ENCODE data around the gene GOLPH3.

DNA sequence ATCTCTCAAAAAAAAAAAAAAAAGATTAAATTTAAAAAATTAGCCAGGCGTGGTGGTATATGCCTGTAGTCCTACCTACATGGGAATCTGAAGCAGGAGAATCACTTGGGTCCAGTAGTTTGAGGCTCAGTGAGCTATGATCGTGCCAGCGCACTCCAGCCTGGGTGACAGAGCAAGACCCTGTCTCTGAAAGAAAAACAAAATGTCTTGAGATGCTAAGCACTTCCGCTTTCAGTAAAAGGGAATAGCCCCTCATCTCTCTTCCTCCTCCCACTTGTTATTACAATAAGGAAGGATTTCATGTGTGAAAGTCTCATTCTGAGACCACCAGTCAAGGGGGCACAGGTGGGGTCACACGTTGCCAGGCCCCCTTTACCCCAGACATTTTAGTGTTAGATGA lies 79.4 kb downstream of the GOLPH3 start:
- TF ChIP-seq, protein P1, sequence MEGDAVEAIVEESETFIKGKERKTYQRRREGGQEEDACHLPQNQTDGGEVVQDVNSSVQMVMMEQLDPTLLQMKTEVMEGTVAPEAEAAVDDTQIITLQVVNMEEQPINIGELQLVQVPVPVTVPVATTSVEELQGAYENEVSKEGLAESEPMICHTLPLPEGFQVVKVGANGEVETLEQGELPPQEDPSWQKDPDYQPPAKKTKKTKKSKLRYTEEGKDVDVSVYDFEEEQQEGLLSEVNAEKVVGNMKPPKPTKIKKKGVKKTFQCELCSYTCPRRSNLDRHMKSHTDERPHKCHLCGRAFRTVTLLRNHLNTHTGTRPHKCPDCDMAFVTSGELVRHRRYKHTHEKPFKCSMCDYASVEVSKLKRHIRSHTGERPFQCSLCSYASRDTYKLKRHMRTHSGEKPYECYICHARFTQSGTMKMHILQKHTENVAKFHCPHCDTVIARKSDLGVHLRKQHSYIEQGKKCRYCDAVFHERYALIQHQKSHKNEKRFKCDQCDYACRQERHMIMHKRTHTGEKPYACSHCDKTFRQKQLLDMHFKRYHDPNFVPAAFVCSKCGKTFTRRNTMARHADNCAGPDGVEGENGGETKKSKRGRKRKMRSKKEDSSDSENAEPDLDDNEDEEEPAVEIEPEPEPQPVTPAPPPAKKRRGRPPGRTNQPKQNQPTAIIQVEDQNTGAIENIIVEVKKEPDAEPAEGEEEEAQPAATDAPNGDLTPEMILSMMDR (IDR thresholded peaks at IDR 0.05), result no peak
- no peak for TF ChIP-seq POLR2A (IDR thresholded peaks at IDR 0.05)
